C4-2B (cell line): ENCODE data around the gene PARVB.

ENCODE experiments used
- H3K27ac ChIP-seq: fragments of 450-650 bp; 2 replicates; pipeline ENCODE4 v1.5.1; 2017
- ZFX ChIP-seq: fragments of 450-650 bp; IDR thresholded peaks from 2 replicates; pipeline ENCODE4 v1.6.1; 2017
- TF ChIP-seq, protein P1 (sequence below): fragments of 450-650 bp; conservative IDR thresholded peaks from 2 replicates; pipeline ENCODE4 v1.5.1; 2017; ENCODE audit warnings: mild to moderate bottlenecking

Gene PARVB

DNA sequence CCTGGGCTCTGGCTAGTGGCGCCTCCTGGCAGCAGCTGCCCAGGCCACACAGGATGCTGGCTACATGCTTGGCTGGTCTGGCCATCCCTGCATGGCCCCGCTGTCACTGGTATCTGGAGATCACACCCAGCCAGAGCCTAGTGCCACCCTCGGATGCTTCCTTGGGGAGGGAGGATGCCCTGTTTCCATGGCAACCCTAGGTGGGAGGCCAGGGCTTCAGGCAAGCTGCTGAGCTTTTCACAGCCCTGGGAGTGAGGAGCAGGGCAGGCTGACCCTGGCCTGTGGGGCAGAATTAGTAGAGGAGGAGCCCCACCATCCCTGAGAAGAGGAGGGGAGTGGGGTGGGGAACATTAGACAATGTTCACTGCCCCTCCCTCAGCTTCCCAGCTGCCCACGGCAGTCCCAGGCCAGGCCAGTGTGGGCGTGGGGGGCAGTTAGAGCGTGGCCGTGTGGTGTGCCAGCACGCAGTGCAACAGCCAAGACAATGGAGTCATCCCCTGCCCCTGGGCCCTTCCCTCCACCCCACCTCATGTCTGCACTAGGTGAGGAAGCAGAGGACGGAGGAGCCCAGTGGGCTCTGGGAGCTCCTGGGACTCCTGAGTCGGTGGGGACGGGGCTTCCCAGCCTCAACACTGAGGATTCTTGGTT is 50.4 kb downstream of the PARVB start:
- TF ChIP-seq ZFX, result no peak
- TF ChIP-seq, protein P1, sequence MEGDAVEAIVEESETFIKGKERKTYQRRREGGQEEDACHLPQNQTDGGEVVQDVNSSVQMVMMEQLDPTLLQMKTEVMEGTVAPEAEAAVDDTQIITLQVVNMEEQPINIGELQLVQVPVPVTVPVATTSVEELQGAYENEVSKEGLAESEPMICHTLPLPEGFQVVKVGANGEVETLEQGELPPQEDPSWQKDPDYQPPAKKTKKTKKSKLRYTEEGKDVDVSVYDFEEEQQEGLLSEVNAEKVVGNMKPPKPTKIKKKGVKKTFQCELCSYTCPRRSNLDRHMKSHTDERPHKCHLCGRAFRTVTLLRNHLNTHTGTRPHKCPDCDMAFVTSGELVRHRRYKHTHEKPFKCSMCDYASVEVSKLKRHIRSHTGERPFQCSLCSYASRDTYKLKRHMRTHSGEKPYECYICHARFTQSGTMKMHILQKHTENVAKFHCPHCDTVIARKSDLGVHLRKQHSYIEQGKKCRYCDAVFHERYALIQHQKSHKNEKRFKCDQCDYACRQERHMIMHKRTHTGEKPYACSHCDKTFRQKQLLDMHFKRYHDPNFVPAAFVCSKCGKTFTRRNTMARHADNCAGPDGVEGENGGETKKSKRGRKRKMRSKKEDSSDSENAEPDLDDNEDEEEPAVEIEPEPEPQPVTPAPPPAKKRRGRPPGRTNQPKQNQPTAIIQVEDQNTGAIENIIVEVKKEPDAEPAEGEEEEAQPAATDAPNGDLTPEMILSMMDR, result no peak
- H3K27ac ChIP-seq, result no peak overlapping the region

DNA sequence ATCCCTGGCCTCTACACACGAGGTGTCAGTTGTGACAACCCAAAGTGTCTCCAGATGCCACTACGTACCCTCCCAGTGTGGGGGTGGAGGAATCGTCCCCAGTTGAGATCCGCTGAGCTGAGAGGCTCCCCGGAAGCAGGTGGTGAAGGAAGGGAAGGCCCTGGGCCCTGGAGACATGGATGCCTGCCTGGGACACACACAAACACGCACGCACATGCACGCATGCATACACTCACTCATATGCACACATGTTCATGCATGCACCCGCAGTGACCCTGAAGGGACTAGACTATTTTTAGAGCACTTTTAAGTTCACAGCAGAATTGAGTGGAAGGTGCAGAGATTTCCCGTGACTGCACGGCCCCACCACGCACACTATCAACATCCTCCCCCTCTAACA is 50.9 kb downstream of the PARVB start:
- H3K27ac ChIP-seq, result no peak overlapping the region
- TF ChIP-seq, protein P1, result no peak
- TF ChIP-seq ZFX, result no peak

DNA sequence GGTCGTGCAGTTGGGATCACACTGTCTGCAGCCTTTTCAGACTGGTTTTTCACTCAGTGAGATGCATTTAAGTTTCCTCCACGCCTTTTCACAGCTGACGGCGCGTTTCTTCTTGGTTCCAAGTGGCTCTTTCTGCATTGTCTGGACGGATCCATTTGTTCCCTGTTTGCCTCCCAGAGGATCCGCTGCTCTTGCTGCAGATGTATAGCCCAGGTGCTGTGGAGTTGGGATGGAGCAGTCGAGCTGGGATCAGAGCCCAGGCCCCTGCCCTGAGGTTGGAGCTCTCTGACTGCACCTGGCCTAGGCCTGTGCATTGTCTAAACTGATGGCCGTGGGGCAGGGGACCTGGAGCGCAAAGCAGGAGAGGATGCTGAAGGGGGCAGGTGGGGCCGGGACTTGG is 51.6 kb downstream of the PARVB start:
- H3K27ac ChIP-seq, result no peak overlapping the region
- TF ChIP-seq, protein P1, result no peak
- TF ChIP-seq ZFX, result no peak

DNA sequence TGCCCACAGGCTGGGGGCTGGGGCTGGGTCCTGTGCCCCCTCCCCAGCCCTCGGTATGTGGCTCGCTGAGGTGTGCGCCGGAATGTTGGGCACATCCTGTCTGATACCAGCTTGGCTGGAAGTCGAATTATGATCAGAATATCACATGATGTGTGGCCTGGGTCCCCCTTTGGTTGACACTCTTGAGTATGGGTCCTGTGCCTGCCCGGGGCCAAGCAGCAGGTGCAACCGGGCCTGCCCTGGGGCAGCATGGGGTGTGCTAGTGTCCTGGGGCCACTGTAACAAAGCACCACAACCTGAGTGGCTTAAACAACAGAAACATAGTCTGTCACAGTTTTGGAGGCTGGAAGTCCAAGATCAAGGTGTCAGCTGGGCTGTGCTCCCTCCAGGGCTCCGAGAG is 52.7 kb downstream of the PARVB start:
- TF ChIP-seq ZFX, result no peak
- TF ChIP-seq, protein P1, result no peak
- H3K27ac ChIP-seq, result no peak overlapping the region

DNA sequence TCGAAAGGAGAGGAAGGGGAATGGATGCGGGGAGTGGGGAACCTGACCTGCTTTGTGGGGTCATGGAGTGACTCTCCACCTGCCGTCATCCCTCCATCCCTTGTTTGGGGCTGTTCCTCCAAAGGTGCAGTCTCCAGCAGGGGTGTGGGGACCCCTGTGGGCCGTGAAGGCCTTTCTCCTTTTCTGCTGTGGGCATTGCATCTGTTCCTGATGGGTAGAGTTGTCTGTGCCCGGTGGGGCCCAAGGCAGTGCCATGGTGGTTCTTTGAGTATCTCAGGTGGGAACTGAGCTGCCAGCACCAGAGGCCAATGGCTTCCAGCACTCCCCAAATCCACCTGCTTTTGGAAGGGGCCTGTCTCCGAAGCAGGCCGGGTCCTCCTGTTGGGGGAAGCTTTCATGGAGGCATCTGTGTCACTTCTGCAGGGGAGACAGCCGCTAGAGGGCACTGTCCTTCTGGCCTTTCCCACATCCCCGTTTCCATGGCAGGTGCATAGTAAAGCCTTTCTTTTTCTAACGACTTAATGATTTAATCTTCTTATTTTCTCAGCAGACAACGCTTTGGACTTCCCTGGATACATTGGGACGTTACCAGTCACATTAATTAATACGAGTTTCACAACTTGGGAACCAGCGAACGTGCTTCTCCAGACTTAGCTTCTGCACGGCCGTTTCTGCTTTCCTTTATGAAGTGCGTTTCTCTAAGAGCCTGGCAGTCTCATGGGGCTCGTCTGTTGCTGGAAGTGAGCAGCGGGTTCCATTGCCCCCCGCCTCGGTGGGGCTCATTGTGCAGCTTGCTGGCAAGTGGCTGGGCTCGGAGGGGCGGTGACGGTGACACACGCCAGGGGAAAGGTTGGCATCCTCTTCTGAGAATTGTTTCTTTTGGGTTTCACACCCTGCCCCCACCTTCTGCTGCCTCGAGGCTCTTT is 57.1 kb downstream of the PARVB start:
- no peak for TF ChIP-seq ZFX
- TF ChIP-seq, protein P1, result peak; percentile 96
- no peak overlapping the region for H3K27ac ChIP-seq

DNA sequence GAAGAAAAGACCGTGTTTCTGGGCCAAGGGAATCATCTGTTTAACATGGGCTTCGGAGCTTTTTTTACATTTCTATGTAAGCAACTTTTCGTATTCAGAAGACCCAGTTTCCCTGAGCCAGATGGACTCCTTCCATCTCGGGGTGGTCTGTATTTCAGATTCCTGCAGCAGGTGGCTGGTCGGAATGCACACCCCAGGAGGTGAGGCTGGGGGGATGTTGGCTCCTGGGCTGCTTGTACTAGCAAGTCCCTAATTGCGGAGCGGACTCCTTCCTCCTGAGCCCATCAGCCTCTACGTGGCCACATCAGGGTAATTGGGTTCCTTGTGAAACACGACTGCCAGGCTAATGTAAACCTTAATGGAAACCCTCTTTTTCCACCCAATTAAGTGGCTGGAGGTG is 58.7 kb downstream of the PARVB start:
- no peak overlapping the region for H3K27ac ChIP-seq
- TF ChIP-seq, protein P1, result no peak
- no peak for TF ChIP-seq ZFX
